ENCODE results near the gene XAGE5.
"Not testable (repeated sequence)": the region's sequence is repeated elsewhere in the genome, so short reads cannot be mapped to it uniquely, and the experiment has no call there.

XAGE5 gene, protein sequence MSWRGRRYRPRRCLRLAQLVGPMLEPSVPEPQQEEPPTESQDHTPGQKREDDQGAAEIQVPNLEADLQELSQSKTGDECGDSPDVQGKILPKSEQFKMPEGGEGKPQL

DNA sequence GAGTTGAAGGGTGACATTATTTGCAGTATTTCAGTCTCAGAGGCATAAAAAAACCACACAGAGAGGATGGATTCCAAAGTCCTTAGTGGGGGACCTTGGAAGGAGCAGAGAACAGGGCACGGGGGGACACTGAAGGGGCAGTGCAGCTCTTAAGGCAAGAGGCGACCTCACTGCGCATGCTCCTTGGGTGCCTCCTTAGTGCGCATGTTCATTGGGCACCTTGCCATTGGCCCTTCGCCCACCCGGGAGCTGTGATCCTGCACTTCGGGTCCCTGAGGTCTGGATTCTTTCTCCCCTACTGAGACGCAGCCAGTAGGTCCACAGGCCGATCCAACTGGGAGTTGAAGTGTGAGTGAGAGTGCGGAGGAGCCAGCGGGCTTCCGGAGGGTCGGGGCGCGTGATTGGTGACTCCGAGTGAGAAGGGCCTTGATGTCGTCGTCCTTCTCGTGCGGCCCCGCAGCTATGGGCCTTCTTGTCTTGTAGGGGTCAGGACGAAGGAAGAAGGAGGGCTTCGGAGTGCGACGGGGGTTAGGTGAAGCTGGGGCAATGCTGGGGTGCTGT lies at the start of gene XAGE5:
TSS of gene XAGE5 (plus strand) at position 223 of the 561 bp plus-strand sequence. CDS start 1,280 bp downstream, outside the sequence.
- H3K4me3 ChIP-seq (ENCODE audit: low read depth, low read length): no peak within 1 kb of the TSS
- TF ChIP-seq, protein P1, sequence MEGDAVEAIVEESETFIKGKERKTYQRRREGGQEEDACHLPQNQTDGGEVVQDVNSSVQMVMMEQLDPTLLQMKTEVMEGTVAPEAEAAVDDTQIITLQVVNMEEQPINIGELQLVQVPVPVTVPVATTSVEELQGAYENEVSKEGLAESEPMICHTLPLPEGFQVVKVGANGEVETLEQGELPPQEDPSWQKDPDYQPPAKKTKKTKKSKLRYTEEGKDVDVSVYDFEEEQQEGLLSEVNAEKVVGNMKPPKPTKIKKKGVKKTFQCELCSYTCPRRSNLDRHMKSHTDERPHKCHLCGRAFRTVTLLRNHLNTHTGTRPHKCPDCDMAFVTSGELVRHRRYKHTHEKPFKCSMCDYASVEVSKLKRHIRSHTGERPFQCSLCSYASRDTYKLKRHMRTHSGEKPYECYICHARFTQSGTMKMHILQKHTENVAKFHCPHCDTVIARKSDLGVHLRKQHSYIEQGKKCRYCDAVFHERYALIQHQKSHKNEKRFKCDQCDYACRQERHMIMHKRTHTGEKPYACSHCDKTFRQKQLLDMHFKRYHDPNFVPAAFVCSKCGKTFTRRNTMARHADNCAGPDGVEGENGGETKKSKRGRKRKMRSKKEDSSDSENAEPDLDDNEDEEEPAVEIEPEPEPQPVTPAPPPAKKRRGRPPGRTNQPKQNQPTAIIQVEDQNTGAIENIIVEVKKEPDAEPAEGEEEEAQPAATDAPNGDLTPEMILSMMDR (IDR thresholded peaks at IDR 0.05; ENCODE audit: low read depth, low read length): no peak

DNA sequence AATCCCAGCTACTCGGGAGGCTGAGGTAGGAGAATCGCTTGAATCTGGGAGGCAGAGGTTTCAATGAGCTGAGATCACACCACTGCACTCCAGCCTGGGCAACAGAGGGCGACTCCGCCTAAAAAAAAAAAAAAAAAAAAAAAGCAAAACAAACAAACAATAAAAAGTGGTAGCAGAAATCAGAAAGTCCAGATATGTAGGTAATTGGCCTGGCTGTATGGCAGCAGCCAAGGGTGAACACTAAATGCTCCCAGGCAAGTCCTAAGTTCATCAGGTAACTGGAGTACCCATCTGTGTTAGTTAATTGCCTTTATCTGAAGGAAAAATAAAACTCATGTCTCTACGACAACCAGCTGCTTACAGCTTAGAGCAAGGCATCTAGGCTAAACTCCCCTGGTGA lies 45.1 kb upstream of the XAGE5 start:
- H3K4me3 ChIP-seq (ENCODE audit: low read depth, low read length): not testable (repeated sequence)

DNA sequence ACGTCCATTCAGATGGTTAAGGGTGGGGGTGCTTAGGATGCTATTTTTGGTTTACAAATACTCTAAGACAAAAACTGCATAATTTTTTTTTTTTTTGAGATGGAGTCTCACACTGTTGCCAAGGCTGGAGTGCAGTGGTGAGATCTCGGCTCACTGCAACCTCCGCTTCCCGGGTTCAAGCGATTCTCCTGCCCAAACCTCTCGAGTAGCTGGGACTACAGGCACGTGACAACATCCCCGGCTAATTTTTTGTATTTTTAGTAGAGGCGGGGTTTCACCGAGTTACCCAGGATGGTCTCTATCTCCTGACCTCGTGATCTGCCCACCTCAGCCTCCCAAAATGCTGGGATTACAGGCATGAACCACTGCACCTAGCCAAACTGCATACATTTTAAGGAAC lies 37.6 kb upstream of the XAGE5 start:
- not testable (repeated sequence) for H3K4me3 ChIP-seq (ENCODE audit: low read depth, low read length)

DNA sequence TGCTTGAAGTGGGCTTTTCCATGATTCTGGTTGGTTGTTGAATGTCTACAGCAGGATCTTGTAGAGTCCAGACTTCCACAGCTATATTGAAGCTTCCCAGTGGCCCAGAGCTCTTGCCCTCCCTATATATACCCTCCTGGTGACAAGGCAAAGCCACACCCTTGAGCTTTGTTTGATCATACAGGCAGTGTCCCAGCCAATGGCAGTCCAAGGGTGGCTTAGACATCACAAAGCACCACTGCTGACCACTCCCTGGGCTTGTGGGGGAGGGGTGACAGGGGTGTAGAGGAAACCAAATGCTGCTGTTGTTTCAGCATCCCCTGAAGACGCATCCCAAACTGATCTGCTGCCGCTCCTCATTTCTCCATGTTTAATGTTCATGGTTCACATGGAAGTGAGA lies 13.8 kb upstream of the XAGE5 start, which contains the start of gene SPANXN5:
TSS of gene SPANXN5 (minus strand) at position 101 of the 400 bp plus-strand sequence. CDS start at position 22, 79 bp downstream.
- H3K4me3 ChIP-seq (ENCODE audit: low read depth, low read length): not testable (repeated sequence)

DNA sequence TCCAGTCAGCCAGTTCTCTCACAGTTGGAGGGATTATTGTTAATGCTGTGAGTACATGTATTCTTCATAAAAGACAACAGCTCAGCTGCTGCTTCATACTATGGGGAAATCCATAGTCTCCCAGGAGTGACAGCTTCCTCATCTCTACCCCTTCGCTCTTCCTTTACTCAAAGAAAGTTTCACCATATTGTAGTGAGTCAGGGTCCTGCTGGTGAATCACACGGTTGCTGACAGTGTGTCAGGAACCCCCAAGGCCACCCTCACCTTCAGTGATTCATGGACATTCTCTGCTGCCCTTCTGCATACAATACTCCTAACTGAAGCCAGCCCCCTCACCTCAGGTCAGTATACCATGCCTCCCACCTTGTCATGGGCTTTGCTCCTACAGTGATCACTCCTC lies 6.2 kb upstream of the XAGE5 start:
- not testable (repeated sequence) for H3K4me3 ChIP-seq (ENCODE audit: low read depth, low read length)

DNA sequence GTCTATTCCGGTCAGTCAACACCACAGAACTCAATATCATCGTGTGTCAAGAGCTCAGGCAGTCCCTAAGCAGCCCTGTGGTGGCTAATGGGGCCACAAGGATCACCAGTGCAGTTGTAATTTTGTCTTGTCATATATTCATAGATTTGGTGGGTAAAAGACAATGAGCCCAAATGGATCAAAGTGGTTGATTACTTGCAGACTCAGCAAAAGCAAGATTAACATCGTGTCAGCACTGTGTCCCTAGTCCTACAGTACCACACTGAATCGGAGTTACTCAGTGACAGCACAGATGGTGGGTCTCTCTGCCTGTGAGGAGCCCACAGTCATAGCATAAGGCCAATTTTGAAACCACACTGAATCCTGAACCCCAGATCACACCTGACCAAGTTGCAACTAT lies 8.7 kb downstream of the XAGE5 start:
- H3K4me3 ChIP-seq (ENCODE audit: low read depth, low read length): no peak overlapping the region
- TF ChIP-seq, protein P1 (IDR thresholded peaks at IDR 0.05; ENCODE audit: low read depth, low read length): no peak

DNA sequence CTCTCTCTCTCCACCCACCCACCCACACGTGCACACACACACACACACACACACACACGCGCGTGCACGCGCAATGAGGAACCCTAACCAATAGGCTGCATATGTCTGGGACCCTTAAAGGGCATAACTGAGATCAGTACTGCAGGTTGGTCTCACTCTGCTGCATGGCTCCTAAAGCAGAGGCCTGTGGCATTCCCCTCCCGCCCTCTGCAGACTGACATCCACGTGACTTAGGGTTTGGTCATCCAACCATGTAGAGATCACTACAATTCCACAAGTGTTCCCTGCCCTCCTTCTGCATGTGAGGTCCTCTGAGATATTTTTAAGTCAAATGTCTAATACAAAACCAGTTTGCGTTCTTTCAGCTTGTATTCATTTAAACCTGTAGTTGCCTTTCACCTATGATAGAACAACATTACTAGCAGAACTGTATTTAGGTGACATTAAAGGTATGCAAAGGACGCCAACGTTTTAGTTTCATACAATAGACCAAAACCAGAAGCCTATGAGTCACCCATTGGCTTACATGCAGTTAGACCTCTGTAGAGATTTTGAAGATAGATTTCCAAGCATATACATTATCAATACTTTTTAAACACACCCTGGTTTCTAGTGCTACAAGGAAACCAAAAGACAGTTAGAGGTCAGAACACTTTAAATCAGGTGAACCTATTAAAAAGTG lies 10.1 kb downstream of the XAGE5 start:
- TF ChIP-seq, protein P1 (IDR thresholded peaks at IDR 0.05; ENCODE audit: low read depth, low read length): no peak
- H3K4me3 ChIP-seq (ENCODE audit: low read depth, low read length): no peak overlapping the region

DNA sequence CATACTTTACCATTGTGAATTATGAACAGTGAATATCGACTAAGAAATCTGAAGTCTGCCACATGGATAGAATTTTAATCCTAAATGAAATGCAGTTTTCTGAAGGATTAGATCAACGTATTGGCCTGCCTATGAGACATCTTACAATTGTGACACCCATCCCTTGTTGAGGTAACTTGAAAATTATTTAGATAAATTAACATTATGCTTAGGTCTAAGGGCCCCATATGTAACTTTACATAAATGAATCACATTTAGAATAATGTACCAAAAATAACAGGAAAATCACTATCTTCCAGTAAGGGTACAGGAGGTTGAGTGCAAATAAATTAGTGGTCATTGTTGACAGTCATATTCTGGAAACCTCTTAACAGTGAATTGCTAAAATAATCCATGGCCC lies 13.5 kb downstream of the XAGE5 start:
- no peak overlapping the region for H3K4me3 ChIP-seq (ENCODE audit: low read depth, low read length)
- TF ChIP-seq, protein P1 (IDR thresholded peaks at IDR 0.05; ENCODE audit: low read depth, low read length): no peak

DNA sequence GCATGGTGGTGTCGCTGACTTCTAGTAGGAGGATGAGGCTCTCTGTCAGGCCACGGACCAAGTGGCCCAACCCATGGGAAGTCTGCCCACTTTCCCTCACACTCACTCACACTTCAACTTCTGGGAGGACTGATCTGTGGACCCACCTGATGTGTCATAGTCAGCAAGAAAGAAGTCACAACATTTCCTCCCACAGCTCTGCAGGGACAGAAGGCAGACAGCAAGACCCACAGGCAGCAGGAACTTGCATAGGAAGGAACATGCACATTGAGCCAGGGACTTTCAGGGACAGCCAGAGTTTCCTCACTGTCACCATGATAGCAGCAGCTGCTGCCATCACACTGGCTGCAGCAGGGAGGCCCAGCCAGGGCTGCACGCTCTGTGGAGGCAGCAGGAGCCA lies 19.5 kb downstream of the XAGE5 start:
- H3K4me3 ChIP-seq (ENCODE audit: low read depth, low read length): no peak overlapping the region
- TF ChIP-seq, protein P1 (IDR thresholded peaks at IDR 0.05; ENCODE audit: low read depth, low read length): no peak
